Measurements from ENCODE around the gene NPC2.

- TF ChIP-seq, protein P1, sequence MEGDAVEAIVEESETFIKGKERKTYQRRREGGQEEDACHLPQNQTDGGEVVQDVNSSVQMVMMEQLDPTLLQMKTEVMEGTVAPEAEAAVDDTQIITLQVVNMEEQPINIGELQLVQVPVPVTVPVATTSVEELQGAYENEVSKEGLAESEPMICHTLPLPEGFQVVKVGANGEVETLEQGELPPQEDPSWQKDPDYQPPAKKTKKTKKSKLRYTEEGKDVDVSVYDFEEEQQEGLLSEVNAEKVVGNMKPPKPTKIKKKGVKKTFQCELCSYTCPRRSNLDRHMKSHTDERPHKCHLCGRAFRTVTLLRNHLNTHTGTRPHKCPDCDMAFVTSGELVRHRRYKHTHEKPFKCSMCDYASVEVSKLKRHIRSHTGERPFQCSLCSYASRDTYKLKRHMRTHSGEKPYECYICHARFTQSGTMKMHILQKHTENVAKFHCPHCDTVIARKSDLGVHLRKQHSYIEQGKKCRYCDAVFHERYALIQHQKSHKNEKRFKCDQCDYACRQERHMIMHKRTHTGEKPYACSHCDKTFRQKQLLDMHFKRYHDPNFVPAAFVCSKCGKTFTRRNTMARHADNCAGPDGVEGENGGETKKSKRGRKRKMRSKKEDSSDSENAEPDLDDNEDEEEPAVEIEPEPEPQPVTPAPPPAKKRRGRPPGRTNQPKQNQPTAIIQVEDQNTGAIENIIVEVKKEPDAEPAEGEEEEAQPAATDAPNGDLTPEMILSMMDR (conservative IDR thresholded peaks at IDR 0.05; ENCODE audit: low read depth, low read length): no peak
- TF ChIP-seq POLR2A (IDR thresholded peaks at IDR 0.05; ENCODE audit: low read depth, low read length) (no peak), ELK1 (IDR thresholded peaks at IDR 0.05; ENCODE audit: borderline replicate concordance, low read depth, low read length) (no peak), CHD1 (IDR thresholded peaks at IDR 0.05; ENCODE audit: low read depth, low read length) (no peak), CEBPB (IDR thresholded peaks at IDR 0.05; ENCODE audit: low read depth, low read length) (no peak), SMC3 (IDR thresholded peaks at IDR 0.05; ENCODE audit: low read depth, low read length) (no peak), MAFK (IDR thresholded peaks at IDR 0.05; ENCODE audit: low read depth, low read length) (no peak), BHLHE40 (IDR thresholded peaks at IDR 0.05; ENCODE audit: low read depth, low read length) (no peak), RCOR1 (IDR thresholded peaks at IDR 0.05; ENCODE audit: insufficient replicate concordance, low read length) (no peak), MXI1 (IDR thresholded peaks at IDR 0.05; ENCODE audit: borderline replicate concordance, low read depth, low read length) (no peak), RAD21 (IDR thresholded peaks at IDR 0.05; ENCODE audit: low read length) (no peak), NFE2L2 (IDR thresholded peaks at IDR 0.05; ENCODE audit: low read depth, low read length) (no peak), FOS (IDR thresholded peaks at IDR 0.05; ENCODE audit: low read depth, low read length) (no peak)
- TF ChIP-seq, protein P2, sequence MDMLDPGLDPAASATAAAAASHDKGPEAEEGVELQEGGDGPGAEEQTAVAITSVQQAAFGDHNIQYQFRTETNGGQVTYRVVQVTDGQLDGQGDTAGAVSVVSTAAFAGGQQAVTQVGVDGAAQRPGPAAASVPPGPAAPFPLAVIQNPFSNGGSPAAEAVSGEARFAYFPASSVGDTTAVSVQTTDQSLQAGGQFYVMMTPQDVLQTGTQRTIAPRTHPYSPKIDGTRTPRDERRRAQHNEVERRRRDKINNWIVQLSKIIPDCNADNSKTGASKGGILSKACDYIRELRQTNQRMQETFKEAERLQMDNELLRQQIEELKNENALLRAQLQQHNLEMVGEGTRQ (IDR thresholded peaks at IDR 0.05; ENCODE audit: low read depth, low read length): no peak
Observed at GRCh38 chr14:74503291-74503937, 10.3 kb upstream of the NPC2 start.
